SK-N-SH treated with all-trans-retinoic acid at 6 μM for 48 hours (cell line): ENCODE results near the gene PCDHAC2.

ENCODE experiments used
- BACH2 ChIP-seq: fragments of 250-450 bp; sonication (Bioruptor Pico); IDR thresholded peaks from 2 replicates; pipeline ENCODE4 v1.9.0; 2021; ENCODE audit warnings: mild to moderate bottlenecking, borderline replicate concordance
- OSR1 ChIP-seq: fragments of 250-450 bp; sonication (Bioruptor Pico); IDR thresholded peaks from 2 replicates; pipeline ENCODE4 v1.8.0; 2022; ENCODE audit warnings: moderate library complexity, mild to moderate bottlenecking, inconsistent platforms
- PPARA ChIP-seq: fragments of 250-450 bp; sonication (Bioruptor Pico); IDR thresholded peaks from 2 replicates; pipeline ENCODE4 v1.5.0; 2020; ENCODE audit warnings: mild to moderate bottlenecking, borderline replicate concordance
- TCF4 ChIP-seq: fragments of 250-450 bp; sonication (Bioruptor Pico); IDR thresholded peaks from 2 replicates; pipeline ENCODE4 v1.8.0; 2021; ENCODE audit warnings: mild to moderate bottlenecking, moderate library complexity, borderline replicate concordance
- TOX ChIP-seq: fragments of 250-450 bp; sonication (Bioruptor Pico); IDR thresholded peaks from 2 replicates; pipeline ENCODE4 v1.8.0; 2021; ENCODE audit warnings: mild to moderate bottlenecking, moderate library complexity, borderline replicate concordance
- ZFP3 ChIP-seq: fragments of 250-450 bp; sonication (Bioruptor Pico); IDR thresholded peaks from 2 replicates; pipeline ENCODE4 v1.5.0; 2020; ENCODE audit warnings: mild to moderate bottlenecking, moderate library complexity
- ZFP30 ChIP-seq: fragments of 450-650 bp; formaldehyde crosslinking; IDR thresholded peaks from 2 replicates; pipeline ENCODE4 v1.5.0; 2022; ENCODE audit warnings: mild to moderate bottlenecking, moderate library complexity
- ZNF70 ChIP-seq: fragments of 450-650 bp; formaldehyde crosslinking; IDR thresholded peaks from 2 replicates; pipeline ENCODE4 v1.5.0; 2020; ENCODE audit warnings: mild to moderate bottlenecking, moderate library complexity
- ZNF8 ChIP-seq: fragments of 450-650 bp; formaldehyde crosslinking; IDR thresholded peaks from 2 replicates; pipeline ENCODE4 v1.5.0; 2020; ENCODE audit warnings: mild to moderate bottlenecking, moderate library complexity
- TF ChIP-seq, protein P1 (sequence below): fragments of 250-450 bp; sonication (Bioruptor Pico); IDR thresholded peaks from 2 replicates; pipeline ENCODE4 v1.8.0; 2020; ENCODE audit warnings: mild to moderate bottlenecking, moderate library complexity, borderline replicate concordance

DNA sequence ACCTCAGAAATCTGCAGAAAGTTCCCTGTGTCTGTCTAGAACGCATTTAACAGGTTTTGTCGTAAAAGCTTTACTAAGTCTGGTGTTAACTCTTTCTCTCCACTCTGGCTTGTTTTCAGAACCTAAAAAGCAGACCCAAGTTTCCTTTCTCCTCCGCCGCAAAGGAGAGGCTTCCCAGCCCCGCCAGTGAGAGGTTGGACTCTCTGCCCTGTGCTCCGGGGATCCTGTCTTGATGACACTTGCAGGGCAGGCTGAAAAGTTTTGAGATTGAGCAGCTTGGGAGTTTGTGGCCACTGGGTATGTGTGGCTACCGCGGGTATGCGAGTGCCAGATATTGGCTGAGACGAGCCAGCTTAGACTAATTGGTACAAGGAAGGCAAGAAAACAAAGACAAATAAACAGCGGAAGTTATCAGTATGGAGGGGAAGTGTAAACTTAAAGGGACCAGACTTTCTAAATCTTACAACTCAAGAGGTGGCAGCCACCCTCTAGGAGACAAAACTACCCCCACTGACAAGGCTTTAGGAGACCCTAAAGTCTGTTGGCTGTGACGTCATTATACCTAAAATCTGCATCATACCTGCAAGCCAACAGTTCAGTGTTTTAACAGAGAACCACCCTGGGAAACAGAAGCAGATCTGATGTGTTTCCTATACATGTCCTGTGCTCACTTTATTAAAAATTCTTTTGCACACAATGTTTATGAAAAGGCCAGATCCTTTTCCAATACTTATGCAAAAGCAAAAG, 43.9 kb downstream of the PCDHAC2 start:
- TF ChIP-seq BACH2 (no peak), PPARA (CRISPR knock-in tag) (no peak), TCF4 (CRISPR knock-in tag) (no peak), OSR1 (no peak), TOX (CRISPR knock-in tag) (no peak), ZNF70 (CRISPR knock-in tag) (no peak), ZFP30 (CRISPR knock-in tag) (no peak), ZNF8 (no peak), ZFP3 (no peak)
- TF ChIP-seq, protein P1, sequence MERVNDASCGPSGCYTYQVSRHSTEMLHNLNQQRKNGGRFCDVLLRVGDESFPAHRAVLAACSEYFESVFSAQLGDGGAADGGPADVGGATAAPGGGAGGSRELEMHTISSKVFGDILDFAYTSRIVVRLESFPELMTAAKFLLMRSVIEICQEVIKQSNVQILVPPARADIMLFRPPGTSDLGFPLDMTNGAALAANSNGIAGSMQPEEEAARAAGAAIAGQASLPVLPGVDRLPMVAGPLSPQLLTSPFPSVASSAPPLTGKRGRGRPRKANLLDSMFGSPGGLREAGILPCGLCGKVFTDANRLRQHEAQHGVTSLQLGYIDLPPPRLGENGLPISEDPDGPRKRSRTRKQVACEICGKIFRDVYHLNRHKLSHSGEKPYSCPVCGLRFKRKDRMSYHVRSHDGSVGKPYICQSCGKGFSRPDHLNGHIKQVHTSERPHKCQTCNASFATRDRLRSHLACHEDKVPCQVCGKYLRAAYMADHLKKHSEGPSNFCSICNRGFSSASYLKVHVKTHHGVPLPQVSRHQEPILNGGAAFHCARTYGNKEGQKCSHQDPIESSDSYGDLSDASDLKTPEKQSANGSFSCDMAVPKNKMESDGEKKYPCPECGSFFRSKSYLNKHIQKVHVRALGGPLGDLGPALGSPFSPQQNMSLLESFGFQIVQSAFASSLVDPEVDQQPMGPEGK (CRISPR knock-in tag), result no peak
